WTC11 (cell line): ENCODE data around the gene ACTL6A. TPM values are rescaled to one million over a fixed set of nuclear protein-coding genes. Genes with fewer than 3 reads are reported as not detected.

Experiments used
- ATAC-seq: fragments of 200-7000 bp; cut with Tn5 transposase; 2 replicates; pipeline ENCODE4 v1.10.0; 2021; ENCODE audit warnings: mild to moderate bottlenecking, moderate library complexity
- CTCF ChIA-PET: fragments of 300-600 bp; sonication (Branson Sonifier 250); formaldehyde crosslinking; loops from one replicate; lab custom pipeline; 2021; ENCODE audit warnings: antibody characterized with exemption; lab: Charles Lee
- POLR2A ChIA-PET: fragments of 350-600 bp; sonication (Branson Sonifier 250); formaldehyde crosslinking; loops from one replicate; lab custom pipeline; 2021; ENCODE audit warnings: antibody characterized with exemption; lab: Charles Lee
- DNase-seq: peaks from one replicate; pipeline ENCODE4 v3.0.0; 2021; ENCODE audit warnings: low spot score
- H3K27ac Mint-ChIP-seq: 2 replicates; pipeline ENCODE4 v1.8.0; 2021; ENCODE audit warnings: mixed read lengths
- H3K27me3 Mint-ChIP-seq: 2 replicates; pipeline ENCODE4 v1.8.0; 2021; ENCODE audit warnings: low read depth, mild to moderate bottlenecking, moderate library complexity, mixed read lengths
- H3K36me3 Mint-ChIP-seq: 2 replicates; pipeline ENCODE4 v1.8.0; 2021; ENCODE audit warnings: mixed read lengths
- H3K4me1 Mint-ChIP-seq: 2 replicates; pipeline ENCODE4 v1.8.0; 2022; ENCODE audit warnings: mixed read lengths
- H3K4me3 Mint-ChIP-seq: 2 replicates; pipeline ENCODE4 v1.8.0; 2021; ENCODE audit warnings: mild to moderate bottlenecking, moderate library complexity, mixed read lengths
- H3K9me3 Mint-ChIP-seq: 2 replicates; pipeline ENCODE4 v1.8.0; 2021; ENCODE audit warnings: mixed read lengths
- CDX4 ChIP-seq: fragments of 250-450 bp; sonication (Bioruptor Pico); IDR thresholded peaks from 2 replicates; pipeline ENCODE4 v1.9.0; 2021; ENCODE audit warnings: moderate library complexity, mild to moderate bottlenecking, inconsistent platforms, borderline replicate concordance
- CREB1 ChIP-seq: sonication (generic); formaldehyde crosslinking; IDR thresholded peaks from 2 replicates; pipeline ENCODE4 v1.8.0; 2023; ENCODE audit warnings: mild to moderate bottlenecking, missing genetic modification reagents
- CTCF ChIP-seq: fragments of 200-600 bp; IDR thresholded peaks from 2 replicates; pipeline ENCODE4 v1.8.0; 2022; ENCODE audit warnings: antibody characterized with exemption
- FOXJ3 ChIP-seq: sonication (generic); formaldehyde crosslinking; IDR thresholded peaks from 2 replicates; pipeline ENCODE4 v1.9.0; 2021; ENCODE audit warnings: missing genetic modification reagents, mild to moderate bottlenecking, borderline replicate concordance
- KAT7 ChIP-seq: sonication (generic); formaldehyde crosslinking; IDR thresholded peaks from 2 replicates; pipeline ENCODE4 v1.8.1; 2023; ENCODE audit warnings: missing genetic modification reagents, mild to moderate bottlenecking, borderline replicate concordance
- NFE2L1 ChIP-seq: sonication (generic); formaldehyde crosslinking; IDR thresholded peaks from 2 replicates; pipeline ENCODE4 v1.8.1; 2023; ENCODE audit warnings: missing genetic modification reagents
- PRRX2 ChIP-seq: fragments of 250-450 bp; sonication (Bioruptor Pico); IDR thresholded peaks from 2 replicates; pipeline ENCODE4 v1.8.0; 2021; ENCODE audit warnings: mild to moderate bottlenecking
- RELA ChIP-seq: sonication (generic); formaldehyde crosslinking; IDR thresholded peaks from 2 replicates; pipeline ENCODE4 v1.8.1; 2022; ENCODE audit warnings: missing genetic modification reagents, mild to moderate bottlenecking, borderline replicate concordance
- SMAD3 ChIP-seq: sonication (generic); formaldehyde crosslinking; IDR thresholded peaks from 2 replicates; pipeline ENCODE4 v1.8.0; 2022; ENCODE audit warnings: missing genetic modification reagents, mild to moderate bottlenecking, borderline replicate concordance
- TCF7 ChIP-seq: sonication (generic); formaldehyde crosslinking; IDR thresholded peaks from 2 replicates; pipeline ENCODE4 v1.8.0; 2022; ENCODE audit warnings: mild to moderate bottlenecking, low read depth, missing genetic modification reagents, moderate library complexity
- TEAD4 ChIP-seq: sonication (generic); formaldehyde crosslinking; IDR thresholded peaks from 2 replicates; pipeline ENCODE4 v1.8.0; 2022; ENCODE audit warnings: mild to moderate bottlenecking, missing genetic modification reagents
- ZMAT4 ChIP-seq: fragments of 250-450 bp; sonication (Bioruptor Pico); IDR thresholded peaks from 2 replicates; pipeline ENCODE4 v1.9.0; 2021; ENCODE audit warnings: mild to moderate bottlenecking
- ZNF281 ChIP-seq: sonication (generic); formaldehyde crosslinking; IDR thresholded peaks from 2 replicates; pipeline ENCODE4 v1.8.0; 2023; ENCODE audit warnings: mild to moderate bottlenecking, missing genetic modification reagents
- ZNF416 ChIP-seq: fragments of 250-450 bp; sonication (Bioruptor Pico); IDR thresholded peaks from 2 replicates; pipeline ENCODE4 v1.9.0; 2021; ENCODE audit warnings: mild to moderate bottlenecking, inconsistent platforms
- total RNA-seq: library from RNA; stranded (reverse); gene quantifications from 3 replicates; pipeline ENCODE4 v1.2.3, GENCODE V29; 2021
- TF ChIP-seq, protein P1 (sequence below): fragments of 250-450 bp; sonication (Bioruptor Pico); IDR thresholded peaks from 2 replicates; pipeline ENCODE4 v1.9.0; 2021; ENCODE audit warnings: mild to moderate bottlenecking, borderline replicate concordance

The ACTL6A gene
- total RNA-seq, 1 experiment from 2014 or later, result 82.9 TPM

DNA sequence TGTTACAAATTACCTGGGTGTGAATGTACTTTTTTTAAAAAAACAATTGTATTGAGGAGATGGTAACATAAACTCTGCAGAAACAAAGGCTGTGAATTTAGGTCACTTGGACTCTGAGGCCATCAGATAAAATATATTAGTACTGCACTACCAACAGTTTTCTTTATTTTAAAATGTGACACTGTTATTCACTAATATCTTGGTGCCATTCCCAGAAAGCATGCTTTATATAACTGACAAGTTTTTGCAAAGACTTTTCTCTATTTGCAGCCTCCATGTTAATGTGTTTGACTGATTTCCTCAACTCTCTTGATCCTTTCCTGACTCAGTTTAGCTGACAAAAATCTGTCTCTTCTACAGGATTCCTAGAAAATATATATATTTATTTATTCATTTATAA, 26.5 kb upstream of the ACTL6A start:
- DNase-seq (no peak), ATAC-seq (no peak)
- POLR2A ChIA-PET, result no interaction called here
- Mint-ChIP-seq H3K9me3 (no peaks in the 10 kb centered on the region), H3K4me3 (no peak overlapping the region), H3K27me3 (no peaks in the 10 kb centered on the region), H3K36me3 (no peaks in the 10 kb centered on the region), H3K27ac (no peak overlapping the region), H3K4me1 (peaks cover 24% of the 10 kb centered on the region)
- CTCF ChIA-PET, result no interaction called here
- no peak for TF ChIP-seq ZMAT4 (CRISPR knock-in tag)
- TF ChIP-seq CTCF, result no peak
- no peak for TF ChIP-seq CREB1 (CRISPR knock-in tag)
- no peak for TF ChIP-seq CDX4
- no peak for TF ChIP-seq SMAD3 (CRISPR knock-in tag)
- TF ChIP-seq, protein P1, sequence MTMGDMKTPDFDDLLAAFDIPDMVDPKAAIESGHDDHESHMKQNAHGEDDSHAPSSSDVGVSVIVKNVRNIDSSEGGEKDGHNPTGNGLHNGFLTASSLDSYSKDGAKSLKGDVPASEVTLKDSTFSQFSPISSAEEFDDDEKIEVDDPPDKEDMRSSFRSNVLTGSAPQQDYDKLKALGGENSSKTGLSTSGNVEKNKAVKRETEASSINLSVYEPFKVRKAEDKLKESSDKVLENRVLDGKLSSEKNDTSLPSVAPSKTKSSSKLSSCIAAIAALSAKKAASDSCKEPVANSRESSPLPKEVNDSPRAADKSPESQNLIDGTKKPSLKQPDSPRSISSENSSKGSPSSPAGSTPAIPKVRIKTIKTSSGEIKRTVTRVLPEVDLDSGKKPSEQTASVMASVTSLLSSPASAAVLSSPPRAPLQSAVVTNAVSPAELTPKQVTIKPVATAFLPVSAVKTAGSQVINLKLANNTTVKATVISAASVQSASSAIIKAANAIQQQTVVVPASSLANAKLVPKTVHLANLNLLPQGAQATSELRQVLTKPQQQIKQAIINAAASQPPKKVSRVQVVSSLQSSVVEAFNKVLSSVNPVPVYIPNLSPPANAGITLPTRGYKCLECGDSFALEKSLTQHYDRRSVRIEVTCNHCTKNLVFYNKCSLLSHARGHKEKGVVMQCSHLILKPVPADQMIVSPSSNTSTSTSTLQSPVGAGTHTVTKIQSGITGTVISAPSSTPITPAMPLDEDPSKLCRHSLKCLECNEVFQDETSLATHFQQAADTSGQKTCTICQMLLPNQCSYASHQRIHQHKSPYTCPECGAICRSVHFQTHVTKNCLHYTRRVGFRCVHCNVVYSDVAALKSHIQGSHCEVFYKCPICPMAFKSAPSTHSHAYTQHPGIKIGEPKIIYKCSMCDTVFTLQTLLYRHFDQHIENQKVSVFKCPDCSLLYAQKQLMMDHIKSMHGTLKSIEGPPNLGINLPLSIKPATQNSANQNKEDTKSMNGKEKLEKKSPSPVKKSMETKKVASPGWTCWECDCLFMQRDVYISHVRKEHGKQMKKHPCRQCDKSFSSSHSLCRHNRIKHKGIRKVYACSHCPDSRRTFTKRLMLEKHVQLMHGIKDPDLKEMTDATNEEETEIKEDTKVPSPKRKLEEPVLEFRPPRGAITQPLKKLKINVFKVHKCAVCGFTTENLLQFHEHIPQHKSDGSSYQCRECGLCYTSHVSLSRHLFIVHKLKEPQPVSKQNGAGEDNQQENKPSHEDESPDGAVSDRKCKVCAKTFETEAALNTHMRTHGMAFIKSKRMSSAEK (CRISPR knock-in tag), result no peak
- TF ChIP-seq PRRX2 (CRISPR knock-in tag), result no peak

DNA sequence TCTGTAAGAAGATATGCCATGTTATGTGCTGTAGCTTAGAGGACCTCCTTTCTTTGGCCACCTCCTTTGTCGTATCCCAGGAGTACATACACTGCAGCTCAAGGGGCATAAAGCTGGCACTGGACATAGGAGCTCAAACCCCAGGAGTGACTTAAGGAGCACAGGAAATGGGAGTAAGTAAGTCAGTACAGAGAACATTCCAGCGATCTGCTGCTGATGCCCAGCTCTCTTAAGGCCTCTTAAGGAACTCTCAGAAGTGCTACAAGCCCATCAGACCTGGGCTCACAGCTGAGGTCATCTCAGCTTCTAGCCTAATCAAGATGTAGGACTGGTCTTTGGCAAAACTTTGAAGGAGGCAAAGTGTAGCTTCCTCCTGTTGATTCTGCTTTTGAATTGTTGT, 21.6 kb upstream of the ACTL6A start:
- ChIA-PET POLR2A (no interaction called here), CTCF (no interaction called here)
- no peak for ATAC-seq
- Mint-ChIP-seq H3K27me3 (no peaks in the 10 kb centered on the region), H3K9me3 (no peaks in the 10 kb centered on the region; the same call in 1 of the 2 replicates), H3K36me3 (no peaks in the 10 kb centered on the region), H3K4me3 (no peak overlapping the region), H3K4me1 (peaks cover 12% of the 10 kb centered on the region), H3K27ac (no peak overlapping the region)
- TF ChIP-seq TEAD4, result no peak
- TF ChIP-seq CREB1 (CRISPR knock-in tag), result no peak
- TF ChIP-seq ZNF281 (CRISPR knock-in tag), result no peak
- TF ChIP-seq NFE2L1 (CRISPR knock-in tag), result no peak
- no peak for TF ChIP-seq TCF7 (CRISPR knock-in tag)
- no peak for DNase-seq

DNA sequence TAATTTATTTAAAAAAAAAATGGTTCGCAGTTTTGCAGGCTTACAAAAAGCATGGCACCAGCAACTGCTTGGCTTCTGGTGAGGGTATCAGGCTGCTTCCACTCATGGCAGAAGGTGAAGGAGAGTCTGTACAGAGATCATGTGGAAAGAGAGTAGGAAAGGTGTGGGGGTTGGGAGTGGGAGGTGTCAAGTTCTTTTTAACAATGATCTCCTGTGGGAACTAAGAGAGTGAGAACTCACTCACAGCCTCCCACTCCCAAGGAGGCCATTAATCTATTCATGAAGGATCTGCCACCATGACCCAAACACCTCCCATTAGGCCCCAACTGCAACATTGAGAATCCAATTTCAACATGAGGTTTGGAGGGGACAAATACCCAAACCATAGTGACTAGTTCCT, 21.1 kb upstream of the ACTL6A start:
- Mint-ChIP-seq H3K27me3 (no peaks in the 10 kb centered on the region), H3K4me1 (peaks cover 11% of the 10 kb centered on the region), H3K9me3 (no peaks in the 10 kb centered on the region; the same call in 1 of the 2 replicates), H3K36me3 (no peaks in the 10 kb centered on the region), H3K4me3 (no peak overlapping the region), H3K27ac (no peak overlapping the region)
- CTCF ChIA-PET, result no interaction called here
- no peak for DNase-seq
- ATAC-seq, result no peak
- POLR2A ChIA-PET, result no interaction called here
- TF ChIP-seq RELA (CRISPR knock-in tag), result no peak
- TF ChIP-seq, protein P1 (CRISPR knock-in tag), result no peak
- no peak for TF ChIP-seq KAT7 (CRISPR knock-in tag)
- no peak for TF ChIP-seq FOXJ3 (CRISPR knock-in tag)
- no peak for TF ChIP-seq TEAD4
- TF ChIP-seq NFE2L1 (CRISPR knock-in tag), result no peak
- TF ChIP-seq ZNF416 (CRISPR knock-in tag), result no peak
